Fibroblast of pulmonary artery (primary cell): ENCODE results near the gene PCGF2.

ENCODE experiments used
- DNase-seq: peaks from one replicate; pipeline ENCODE4 v3.0.0-alpha.2; 2010; ENCODE audit warnings: low read depth
- H3K4me3 ChIP-seq: replicated peaks from 2 replicates; pipeline ENCODE4 v1.5.1; 2011; ENCODE audit warnings: low read depth, mild to moderate bottlenecking, control low read depth, low read length, moderate library complexity
- TF ChIP-seq, protein P1 (sequence below): IDR thresholded peaks from 2 replicates; pipeline ENCODE4 v1.5.1; 2011; ENCODE audit warnings: mild to moderate bottlenecking, control low read depth, low read length, inconsistent platforms; ENCODE audit errors: missing control alignments

Gene PCGF2

DNA sequence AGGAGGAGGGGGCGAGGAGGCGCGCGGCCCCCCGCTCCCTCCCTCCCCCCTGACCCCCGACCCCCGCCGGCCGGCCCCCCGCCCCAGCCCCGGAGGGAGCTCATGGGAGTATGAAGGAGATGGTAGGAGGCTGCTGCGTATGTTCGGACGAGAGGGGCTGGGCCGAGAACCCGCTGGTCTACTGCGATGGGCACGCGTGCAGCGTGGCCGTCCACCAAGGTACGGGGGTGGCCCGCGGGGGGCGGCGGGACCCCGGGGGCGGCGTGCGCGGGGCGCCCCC, 42.7 kb downstream of the PCGF2 start:
- TF ChIP-seq, protein P1, sequence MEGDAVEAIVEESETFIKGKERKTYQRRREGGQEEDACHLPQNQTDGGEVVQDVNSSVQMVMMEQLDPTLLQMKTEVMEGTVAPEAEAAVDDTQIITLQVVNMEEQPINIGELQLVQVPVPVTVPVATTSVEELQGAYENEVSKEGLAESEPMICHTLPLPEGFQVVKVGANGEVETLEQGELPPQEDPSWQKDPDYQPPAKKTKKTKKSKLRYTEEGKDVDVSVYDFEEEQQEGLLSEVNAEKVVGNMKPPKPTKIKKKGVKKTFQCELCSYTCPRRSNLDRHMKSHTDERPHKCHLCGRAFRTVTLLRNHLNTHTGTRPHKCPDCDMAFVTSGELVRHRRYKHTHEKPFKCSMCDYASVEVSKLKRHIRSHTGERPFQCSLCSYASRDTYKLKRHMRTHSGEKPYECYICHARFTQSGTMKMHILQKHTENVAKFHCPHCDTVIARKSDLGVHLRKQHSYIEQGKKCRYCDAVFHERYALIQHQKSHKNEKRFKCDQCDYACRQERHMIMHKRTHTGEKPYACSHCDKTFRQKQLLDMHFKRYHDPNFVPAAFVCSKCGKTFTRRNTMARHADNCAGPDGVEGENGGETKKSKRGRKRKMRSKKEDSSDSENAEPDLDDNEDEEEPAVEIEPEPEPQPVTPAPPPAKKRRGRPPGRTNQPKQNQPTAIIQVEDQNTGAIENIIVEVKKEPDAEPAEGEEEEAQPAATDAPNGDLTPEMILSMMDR, result no peak
- H3K4me3 ChIP-seq, result peak overlapping the region; percentile 77
- DNase-seq, result no peak

DNA sequence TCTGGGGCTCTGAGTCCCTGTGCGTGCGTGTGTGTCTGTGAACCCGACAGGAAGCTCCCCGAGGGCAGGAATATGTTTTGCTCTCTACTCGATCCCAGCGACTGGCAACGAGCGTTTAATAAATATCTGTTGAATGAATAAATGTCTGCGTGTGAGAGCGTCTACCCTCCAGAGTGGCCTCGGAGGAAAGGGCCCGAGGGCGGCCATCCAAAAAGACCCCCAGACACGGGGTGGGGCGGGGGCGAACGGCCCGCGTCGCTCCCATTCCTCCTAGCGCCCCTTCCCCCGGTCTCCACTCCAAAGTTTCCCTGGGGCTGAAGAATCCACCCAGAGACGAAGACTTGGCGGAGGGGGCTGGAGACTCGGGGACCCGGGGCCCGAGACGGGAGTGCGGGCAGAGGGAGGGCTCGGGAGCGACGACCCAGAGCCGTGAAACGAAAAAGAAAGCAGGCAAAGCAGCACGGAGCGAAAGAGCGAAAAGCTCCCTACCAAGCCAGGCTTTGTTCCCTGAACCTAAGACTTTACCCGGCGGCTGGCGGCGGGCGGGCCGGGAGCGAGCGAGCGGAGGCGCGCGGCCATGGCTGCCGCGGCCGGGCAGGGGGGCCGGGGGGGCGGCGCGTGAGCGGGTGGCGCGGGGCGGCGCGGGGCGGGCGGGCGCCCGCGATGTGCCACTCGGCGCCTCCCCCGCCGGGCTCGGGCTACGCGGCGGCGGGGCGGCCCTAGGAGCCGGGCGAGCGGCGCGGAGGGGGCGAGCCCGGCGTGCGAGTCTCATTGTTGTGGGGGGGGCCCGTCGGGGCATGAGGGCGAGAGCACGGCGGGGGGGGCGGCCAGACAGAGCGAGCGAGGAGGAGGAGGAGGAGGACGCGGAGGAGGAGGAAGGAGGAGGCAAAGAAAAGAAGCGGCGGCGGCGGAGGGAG, 43.3 kb downstream of the PCGF2 start, which contains the start of gene MLLT6:
MLLT6 (plus strand) TSS at position 668 of the 917 bp plus-strand sequence. CDS start 360 bp downstream, outside the sequence.
- TF ChIP-seq, protein P1, result no peak
- peak; percentile 77 for DNase-seq
- peak within 1 kb of the TSS; percentile 77 for H3K4me3 ChIP-seq

DNA sequence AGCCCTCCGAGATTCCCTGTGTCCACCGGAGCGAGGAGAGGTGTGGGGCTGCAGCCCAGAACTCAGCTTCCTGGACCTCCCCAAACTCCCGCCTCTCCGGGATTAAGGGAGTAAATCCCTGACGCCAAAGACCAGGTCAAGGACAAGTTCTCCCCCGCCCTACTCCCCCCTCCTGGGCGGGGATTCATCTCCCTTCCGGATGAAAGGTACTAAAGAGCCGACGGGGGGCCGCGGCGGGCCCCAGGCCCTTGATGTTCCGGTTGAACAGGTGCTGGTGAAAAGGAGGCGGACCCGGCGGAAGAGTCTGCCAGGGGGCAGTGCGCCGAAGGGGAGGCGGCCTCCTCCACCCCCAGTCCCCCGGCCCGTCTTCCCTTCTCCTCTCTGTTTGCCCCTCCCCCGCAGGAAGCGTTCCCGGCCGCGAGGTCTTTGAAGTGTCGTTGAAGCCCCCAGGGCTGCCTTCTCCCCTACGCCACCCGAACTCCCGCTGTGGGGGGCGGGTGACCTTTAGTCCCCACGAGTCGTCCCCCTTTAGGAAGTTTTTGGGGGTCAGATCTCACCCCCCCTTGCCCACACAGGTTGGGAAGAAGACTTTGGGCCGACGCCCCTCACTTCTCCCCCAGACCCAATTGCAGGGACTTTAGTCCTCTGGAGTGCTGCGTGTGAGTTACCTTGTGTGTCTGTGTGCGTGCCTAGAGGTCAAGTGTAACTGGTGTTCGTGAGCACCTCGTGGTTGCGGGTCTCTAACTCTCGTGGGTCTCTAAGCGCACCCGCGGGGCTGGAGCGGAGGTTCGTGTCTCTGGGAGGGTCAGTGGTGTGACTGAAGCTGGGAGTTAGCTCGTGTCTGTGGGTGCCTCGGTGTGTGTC, 44.2 kb downstream of the PCGF2 start:
- peak; percentile 29 for DNase-seq
- TF ChIP-seq, protein P1, result no peak
- H3K4me3 ChIP-seq, result peak overlapping the region; percentile 77

DNA sequence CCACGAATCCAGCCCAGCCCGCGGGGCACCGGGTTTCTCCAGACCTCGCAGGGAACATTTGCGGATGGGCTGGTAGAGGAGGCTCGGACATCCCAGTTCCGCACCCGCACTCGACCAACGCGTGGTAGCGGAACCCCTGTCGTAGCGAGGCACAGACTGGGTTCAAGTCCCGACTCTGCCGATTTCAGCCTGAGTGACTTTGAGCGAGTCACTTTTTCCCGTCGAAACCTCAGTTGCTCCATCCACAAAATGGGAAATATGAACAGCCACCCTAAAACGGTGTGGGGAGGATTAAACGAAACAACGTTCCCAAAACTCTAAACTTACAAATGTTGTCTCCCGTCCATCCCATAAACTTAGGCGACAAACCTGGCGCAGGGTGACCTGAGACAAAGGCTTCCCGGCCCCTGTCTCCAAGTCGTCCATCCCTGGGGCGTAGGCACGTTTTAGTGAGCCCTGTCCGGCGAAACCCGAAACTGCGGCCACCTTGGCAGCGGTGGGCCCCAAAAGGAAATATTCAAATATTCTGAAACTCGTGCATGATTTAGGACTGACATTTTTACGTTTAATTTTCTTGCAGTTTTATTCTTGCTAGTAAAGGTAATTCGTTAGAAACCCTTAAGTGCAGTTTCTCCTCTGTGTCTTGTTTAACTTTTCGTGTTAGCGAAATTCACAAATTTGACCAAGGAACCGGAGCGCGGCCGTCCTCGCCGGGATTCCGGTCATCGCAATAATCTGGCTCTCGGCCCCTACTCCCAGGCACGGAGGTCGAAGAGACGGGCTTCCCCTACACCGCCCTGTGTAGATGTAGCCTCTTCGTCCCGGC, 45.0 kb downstream of the PCGF2 start:
- peak overlapping the region; percentile 77 for H3K4me3 ChIP-seq
- DNase-seq, result no peak
- TF ChIP-seq, protein P1, result no peak

DNA sequence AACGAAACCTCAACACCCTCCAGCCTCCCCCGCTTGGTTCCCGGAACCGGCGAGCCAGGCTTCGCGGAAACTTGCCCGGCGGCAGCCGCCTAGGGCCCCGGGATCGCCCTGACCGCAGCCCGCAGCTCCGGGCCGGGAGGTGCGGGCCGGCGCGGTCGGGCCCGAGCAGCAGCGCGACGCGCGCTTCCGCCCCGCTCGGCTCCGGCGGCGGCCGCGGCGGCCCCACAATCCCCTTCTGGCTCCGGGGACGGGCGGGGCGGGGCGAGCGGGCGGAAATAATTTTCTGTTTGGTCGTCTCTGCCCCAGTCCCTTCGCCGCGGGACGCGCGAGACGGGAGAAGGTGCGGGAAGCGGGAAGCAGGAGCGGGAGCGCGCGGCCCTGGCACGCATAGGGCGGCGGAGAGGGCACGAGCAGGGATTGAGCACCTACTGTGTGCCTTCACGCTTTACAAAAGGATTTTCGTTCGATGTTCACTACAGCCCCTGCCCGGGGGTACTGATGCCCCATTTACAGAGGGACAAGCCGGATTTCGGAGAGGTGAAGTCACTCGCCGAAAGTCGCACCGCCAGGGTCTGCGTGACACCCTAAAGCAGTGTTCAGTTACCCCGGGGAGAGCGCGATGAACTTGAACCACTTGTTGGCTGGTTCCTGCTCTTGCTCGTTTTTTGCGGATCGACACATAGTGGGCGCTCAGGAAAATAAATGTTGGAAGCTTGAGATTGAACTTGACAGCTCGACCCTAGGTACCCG, 45.8 kb downstream of the PCGF2 start:
- DNase-seq, result peak; percentile 80

More for the DNA sequence above, 45.8 kb downstream of the PCGF2 start:
- peak overlapping the region; percentile 77 for H3K4me3 ChIP-seq
- TF ChIP-seq, protein P1, result no peak
